Suppressor macrophage treated with lipopolysaccharide for 4 hours (primary cell): Measurements from ENCODE around the gene SPINDOC.
A peak's percentile ranks its signal among the peaks of the same experiment; 100 is the strongest.
"Not testable (repeated sequence)": the region's sequence is repeated elsewhere in the genome, so short reads cannot be mapped to it uniquely, and the experiment has no call there.

Experiments
- DNase-seq: peaks from one replicate; pipeline ENCODE4 v3.0.0-alpha.2; 2020

SPINDOC gene, protein sequence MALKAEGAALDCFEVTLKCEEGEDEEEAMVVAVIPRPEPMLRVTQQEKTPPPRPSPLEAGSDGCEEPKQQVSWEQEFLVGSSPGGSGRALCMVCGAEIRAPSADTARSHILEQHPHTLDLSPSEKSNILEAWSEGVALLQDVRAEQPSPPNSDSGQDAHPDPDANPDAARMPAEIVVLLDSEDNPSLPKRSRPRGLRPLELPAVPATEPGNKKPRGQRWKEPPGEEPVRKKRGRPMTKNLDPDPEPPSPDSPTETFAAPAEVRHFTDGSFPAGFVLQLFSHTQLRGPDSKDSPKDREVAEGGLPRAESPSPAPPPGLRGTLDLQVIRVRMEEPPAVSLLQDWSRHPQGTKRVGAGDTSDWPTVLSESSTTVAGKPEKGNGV

DNA sequence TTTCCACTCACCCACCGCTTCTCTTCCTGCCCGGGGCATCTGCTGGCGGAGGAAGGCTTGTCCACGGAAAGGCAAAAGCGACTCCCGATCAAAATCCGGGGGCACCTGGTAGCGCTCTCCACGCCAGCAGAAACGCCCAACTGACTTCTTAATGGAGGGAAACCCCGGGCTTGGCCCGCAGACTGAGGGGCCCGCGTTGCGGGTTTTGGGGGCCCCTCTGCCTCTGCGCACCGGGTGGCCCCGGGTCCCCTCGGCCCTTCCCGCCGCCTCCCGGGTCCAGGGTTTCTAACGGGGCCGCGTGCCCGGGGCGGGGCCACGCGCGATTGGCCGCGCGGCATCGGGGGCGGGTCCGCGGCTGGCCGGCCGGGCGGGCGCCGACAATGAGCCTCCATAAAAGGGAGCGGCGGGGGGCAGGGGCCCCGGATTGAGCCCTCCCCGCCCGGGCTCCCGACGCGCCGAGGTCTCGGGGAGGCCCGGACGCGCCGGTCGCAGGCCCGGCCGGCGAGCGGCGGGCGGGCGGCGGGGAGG is at the start of gene SPINDOC:
Gene SPINDOC (plus strand): TSS at position 422 of the 528 bp plus-strand sequence. CDS start 231 bp downstream, outside the sequence.
- peak; percentile 83 for DNase-seq

DNA sequence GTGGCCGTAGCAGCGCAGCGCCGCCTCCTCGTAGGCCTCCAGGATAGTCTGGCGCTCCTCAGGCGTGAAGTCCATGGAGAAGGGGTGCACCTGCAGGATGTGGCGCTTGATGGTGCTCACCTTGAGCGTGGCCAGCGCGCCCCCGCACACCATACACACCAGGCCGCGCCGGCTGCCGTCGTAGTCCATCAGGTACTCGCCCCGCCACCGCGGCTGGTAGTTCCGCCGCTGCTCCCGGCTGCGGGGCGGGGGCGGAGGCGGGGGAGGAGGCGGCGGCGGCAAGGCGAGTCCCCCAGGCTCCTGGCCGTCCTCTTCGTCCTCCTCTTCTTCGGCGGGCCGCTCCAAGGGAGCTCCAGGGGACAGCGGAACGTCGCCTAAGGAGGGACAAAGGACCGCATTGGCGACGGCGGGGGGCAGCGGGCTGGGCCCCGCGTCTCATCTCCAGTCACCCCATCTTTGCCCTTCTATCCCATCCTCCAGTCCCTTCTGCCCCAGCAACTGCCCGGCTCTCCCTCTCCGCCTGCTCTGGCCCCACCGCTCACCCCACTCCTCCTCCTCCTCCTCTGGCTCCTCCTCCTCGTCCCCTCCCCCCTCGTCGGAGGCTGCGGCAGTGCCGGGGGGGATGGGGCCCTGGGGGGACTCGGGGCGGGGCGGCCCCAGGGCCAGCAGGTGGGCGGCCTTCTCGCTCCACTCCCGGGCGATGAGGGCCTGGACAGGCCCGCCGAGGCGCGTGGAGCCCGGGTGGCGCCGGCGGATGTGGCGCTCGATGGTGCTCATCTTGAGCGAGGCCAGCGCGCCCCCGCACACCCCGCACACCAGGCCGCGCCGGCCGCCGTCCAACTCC is 49.5 kb upstream of the SPINDOC start:
- no peak for DNase-seq

DNA sequence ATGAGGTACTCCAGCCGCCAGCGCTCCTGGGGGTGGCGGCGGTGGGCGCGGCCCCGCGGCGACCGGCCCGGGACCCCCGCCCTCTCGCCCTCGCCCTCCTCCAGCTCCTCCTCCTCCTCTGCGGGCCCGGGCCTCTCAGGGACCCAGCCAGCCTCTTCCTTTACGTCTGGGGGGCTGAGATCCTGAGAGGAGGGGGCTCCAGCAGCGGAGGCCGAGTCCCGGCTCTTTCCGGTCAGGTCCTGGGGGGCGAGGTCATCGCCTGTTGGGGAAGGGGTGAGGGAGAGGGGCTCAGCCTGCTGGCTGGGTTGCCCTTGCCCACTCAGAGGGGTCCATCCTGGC is 48.9 kb upstream of the SPINDOC start:
- DNase-seq, result no peak

DNA sequence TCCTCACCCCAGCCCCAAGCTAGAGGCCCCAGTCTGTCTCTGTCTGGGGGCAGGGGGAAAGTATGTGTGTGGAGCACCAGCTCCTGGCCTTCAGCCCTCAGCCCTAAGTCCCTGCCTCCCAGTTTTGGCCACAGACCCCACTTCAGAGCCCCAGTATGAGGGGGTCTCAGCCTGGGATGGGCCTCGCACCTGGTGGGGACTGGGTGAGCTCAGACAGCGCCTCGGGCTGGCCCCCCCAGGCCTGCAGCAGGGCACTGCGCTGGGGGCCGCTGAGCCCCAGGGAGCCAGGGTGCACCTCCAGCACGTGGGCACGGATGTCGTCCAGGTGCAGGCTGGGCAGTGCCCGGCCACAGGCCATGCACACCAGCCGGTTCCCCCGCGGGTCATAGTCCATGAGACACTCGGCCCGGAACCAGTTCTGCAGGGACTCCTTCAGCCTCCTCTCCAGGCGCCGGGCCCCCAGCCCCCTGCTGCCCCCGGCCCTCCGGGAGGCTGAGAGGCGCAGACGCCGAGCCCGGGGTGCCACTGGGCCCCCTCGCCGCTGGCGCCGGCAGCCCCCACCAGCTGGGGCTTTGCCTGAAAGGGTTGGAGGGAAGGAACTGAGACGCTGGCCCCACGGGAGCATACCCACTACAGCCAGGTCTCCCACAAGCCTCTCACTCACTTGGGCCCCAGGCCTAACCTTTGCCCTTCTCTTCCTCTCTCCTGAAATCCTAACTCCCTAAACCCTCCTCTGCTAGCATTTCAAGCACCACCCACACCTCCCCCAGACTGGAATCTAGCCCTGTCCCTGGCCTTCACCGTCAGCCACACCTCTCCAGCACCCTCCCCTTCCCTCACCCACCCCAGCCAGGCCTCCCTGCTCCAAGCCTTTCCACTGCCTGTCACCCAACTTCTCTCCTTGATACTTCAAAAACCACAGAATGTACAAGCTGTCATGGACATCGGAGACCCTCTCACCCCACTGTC is 48.3 kb upstream of the SPINDOC start:
- no peak for DNase-seq

DNA sequence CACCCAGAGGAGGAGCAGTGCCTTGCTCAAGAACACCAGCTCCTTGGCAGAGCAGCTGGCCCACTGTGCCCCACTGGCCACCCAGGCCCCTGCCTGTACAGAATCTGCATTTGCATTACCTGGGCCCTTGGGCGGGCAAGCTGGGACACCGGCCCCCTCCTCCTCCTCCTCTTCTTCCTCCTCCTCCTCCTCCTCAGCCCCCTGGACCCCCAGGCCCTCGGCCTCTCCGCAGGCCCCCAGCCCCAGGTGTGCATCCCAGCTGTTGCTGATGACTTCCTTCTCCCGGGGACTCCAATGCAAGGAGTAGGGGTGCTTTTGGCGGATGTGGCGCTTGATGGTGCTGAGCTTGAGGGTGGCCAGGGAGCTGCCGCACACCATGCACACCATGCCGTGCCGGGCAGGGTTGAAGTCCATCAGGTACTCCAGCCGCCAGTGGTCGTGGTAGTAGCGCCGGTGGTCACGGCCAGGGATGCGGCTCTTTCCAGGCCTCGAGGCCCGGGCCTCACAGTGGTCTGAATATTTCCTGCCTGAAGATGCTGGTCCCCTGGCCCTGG is 47.5 kb upstream of the SPINDOC start:
- DNase-seq, result no peak

DNA sequence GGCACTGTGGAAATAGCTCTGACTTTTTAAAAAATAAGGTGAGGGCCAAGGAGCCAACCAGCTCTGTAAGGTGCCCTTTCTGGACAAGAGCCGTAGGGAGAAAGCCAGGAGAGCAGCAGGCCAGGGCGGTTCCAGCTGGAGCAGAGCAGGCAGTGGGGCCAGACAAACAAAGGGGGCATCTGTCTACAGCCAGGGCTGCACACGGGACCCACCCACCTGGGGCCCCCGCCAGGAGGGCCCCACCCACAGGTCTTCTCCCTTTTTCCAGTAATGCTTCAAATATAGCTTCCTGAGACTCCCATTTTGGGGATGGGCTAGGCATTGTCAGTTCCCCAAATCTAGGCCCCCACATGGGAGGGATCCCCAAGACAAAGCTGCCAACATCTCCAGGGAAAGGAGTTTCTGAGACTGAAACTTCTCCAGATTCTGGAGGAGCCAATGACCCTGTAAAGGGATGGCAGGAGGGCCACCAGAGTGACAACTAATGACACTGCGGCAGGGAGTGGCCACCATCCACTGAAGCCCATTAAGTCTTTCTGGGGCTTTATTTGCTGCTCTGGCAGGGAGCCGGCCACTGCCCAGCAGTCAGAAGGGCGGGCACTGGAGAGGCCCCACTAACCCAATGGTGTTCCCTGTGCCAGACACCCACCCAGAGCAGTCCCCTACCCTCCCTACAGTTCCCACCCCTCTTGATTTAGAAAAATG is 46.6 kb upstream of the SPINDOC start:
- DNase-seq, result no peak

DNA sequence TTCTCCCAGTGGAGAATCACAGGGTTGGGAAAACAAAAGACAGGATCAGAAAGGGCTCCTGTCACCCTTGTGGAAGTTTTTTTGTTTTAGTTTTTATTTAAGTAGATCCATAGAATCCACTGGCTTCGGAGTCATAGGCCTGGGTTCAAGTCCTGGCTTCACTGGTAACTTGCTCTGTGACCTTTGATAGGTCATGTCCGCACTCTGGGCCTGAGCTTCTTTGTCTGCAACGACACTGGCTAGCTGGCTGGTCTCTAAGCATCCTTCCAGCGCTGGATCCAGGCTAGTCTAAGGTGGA is 46.0 kb upstream of the SPINDOC start:
- DNase-seq, result no peak

DNA sequence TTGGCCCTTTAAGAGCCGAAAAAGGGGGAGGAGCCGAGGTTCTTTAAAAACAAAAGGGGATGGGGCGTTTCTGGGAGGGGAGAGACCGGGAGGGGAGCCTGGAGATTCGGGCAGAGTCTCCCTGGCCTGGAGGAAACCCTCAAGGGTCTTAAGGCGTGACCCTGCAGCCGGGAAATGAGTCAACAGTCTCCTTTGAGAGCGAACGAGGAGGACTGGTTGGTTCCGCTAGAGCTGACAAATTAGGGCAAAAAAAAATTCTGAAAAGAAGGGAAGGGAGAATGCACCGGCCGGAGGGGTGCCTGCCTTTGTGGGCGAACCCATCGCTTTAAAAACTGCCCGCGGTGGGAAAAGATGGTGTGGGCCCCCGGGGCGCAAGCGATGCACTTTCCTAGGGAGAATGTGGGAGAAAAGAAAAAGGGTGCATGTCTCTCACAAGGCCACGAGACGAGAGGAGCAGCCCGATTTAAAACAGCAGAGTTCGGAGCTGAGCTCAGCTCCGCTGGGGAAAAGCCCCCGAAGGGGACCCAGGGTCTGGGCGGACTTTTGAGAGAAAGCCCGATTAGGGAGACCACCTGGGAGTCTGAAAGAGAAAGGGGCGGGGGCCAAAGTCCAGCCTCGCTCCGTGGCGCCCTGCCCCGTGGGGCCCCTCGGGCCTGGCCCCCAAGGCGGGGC is 45.6 kb upstream of the SPINDOC start:
- peak; percentile 66 for DNase-seq

DNA sequence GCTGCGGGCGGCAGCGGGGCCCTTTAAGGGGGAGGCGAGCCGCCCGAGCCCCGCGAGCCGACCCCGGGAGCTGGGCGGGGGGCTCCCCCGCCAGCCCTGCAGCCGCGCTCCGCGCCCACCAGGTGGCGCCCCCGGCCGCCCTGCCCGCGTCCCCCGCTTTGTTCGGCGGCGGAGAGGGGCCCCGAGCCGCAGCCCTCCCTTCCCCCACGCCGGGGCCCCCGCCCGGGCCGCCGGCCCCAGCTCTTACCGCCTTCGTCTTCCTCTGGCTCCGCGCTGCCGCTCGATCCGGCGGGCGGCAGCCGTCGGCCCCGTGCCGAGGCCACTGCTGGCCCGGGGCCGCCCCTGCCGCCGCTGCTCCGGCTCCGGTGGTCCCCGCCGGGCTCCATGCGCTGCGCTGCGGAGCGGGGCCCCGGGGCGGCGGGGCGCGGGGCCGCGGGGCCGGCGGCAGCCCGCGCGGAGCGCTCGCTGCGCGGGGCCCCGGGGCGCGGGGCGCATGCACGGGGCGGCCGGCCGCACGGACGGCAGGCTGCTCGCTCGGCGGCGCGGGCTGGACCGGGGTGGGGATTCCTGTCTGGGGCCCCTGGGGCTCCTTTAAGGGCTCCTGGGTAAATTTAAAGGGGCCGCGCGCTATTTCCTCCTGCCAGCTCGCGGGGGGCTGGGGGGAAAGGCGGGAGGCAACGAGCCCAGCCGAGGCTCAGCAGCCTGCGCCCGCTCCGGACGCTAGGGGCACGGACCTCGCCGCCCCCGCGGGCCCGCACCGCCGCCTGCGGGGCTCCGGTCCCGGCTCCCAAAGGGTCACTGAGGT is 44.8 kb upstream of the SPINDOC start, which contains the start of gene ZFTA:
Gene ZFTA (minus strand): TSS at position 539 of the 805 bp plus-strand sequence. CDS start 153 bp downstream, at position 386.
- DNase-seq, result peak; percentile 48

DNA sequence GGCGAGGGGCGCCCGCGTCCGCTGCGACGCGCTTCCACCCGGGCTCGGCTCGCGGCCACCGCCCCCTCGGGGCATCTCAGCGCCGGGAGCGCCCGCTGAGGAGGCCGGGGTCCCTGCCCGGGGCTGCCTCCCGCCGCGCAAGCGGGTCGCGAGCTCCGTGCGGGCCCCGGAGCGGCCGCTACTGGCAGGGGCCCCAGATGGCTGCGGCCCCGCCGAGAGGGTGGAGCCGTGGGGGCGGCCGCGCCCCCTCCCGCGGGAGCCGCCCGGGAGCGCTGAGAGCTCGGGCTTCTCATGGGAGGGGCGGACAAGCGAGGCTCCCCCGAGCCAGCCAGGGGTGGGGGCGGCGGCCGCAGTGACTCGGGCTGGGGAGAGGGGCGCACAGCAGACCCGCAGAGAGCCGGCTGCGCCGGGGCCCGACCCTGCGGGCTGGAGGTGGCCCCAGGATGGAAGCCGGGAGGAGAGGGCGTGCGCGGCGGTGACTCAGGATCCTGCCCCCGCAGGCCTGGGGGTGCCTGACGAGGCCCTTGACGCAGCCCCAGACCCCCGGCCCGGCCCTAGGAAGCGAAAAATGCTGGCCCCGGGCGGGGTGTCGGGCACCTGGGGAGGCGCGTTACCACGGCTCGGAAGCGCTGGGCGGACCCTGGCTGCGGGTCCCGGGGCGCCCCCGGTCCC is 44.1 kb upstream of the SPINDOC start:
- no peak for DNase-seq

DNA sequence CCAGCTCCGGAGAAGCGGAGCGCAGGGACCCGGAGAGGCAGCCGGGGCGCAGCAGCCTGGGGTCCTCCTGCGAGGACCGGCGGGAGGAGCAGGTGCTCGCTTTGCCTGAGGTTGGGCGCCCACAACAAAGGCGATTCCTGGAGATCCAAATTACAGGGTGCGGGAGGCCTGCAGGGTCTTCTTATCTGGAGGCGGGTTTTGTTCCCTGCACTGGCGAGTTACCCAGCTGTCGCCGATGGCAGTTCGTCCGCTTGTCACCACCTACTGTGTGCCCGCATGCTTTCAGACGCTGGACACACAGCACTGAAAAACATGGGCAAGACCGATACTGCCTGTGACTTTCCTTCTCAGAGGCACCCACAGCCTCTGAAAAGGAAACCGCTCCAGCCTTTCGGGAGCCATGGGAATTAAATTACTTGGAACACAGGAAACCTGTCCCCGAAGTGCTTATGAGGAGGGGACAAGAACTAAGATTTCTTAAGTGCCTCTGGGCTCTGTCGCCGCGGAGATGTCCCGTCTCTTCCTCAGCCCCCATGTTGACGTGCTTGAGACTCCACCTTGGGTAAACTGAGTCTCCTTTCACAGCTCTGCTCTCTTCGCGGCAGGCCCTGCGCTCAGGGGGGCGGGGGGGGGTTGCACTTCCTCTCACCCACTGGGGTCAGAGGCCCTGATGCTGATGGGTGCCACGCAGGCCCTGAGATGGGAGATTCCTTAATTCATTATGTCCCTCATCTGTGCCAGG is 43.4 kb upstream of the SPINDOC start:
- DNase-seq, result no peak

DNA sequence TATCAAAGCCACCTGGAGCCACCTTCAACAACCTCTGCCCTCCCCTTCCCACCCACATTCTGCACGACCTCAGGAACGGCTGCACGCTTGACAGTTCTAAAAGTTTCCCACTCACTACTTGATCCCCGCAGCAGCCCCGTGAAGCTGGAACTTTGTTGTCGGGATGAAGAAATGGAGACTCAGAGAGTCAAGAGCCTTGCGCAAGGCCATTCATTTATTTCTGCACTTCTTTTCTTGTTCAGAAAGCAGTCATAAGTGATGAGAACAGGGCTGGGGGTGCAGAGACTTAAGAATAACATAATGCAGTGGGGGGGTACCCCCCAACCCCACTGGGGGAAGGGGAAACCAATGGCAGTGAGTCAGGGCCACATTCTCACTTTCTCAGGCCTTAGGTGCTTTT is 42.5 kb upstream of the SPINDOC start:
- no peak for DNase-seq

DNA sequence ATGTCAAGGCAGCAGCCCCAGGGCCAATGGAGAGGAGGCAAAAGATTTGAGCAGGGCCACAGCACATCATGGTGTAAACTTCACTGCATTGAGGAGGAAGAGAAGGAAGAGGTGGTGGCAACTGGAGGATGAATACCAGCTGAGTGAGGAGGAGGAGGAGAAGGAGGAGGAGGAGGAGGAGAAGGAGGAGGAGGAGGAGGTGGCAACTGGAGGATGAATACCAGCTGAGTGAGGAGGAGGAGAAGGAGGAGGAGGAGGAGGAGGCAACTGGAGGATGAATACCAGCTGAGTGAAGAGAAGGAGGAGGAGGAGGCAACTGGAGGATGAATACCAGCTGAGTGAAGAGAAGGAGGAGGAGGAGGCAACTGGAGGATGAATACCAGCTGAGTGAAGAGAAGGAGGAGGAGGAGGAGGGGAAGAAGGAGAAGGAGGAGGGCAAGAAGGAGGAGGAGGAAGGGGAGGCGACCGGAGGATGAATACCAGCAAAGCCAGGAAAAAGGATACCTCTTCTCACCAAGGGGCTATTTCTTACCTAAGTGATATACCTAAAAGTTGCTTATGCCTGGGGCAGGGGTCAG is 41.4 kb upstream of the SPINDOC start:
- not testable (repeated sequence) for DNase-seq

DNA sequence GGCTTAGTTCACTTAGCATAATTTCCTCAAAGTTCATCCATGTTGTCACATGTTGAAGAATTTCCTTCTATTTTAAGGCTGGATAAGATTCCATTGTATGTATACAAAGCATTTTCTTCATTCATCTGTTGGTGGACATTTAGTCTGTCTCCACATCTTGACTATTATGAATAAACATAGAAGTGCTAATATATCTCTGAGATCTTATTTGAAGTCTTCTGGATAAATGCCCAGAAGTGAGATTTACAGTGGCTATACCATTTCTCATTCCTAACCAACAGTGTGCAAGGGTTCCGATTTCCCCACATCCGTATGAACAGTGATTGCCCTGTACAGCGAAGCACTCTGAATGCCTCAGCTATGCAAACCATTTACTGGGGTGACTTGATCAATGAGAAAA is 38.1 kb upstream of the SPINDOC start:
- no peak for DNase-seq

DNA sequence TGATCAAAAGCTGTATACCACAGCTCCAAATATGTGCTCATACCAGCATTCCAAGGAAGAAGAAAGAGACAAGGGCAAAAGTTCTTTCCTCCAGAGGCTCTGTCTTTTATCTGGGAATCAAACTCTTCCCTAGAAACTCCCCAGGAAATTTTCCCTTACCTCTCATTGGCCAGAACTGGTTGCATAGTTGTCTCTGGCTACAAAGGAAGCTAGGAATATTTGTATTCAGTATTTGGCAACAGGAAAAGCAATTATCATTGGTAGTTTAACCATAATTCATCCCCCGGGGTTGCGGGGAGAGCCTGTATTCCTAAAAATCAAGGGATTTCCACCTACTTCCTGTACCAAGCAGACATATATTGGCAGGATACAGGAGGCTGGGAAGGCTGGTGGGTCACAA is 34.2 kb upstream of the SPINDOC start:
- DNase-seq, result no peak

DNA sequence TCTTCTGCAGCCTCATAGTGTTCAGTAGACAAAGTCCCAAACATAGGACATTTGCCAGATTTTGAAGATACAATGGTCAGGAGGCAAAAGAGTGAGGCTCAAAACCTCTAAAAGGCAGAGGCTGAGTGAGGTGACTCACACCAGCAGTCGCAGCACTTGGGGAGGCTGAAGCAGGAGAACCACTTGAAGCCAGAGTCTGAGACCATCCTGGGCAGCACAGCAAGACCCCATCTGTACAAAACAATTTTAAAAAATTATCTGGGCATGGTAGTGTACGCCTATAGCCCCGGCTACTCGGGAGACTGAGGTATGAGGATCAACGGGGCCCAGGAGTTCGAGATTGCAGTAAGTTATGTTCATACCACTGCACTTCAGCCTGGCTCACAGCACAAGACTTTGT is 30.5 kb upstream of the SPINDOC start:
- no peak for DNase-seq

DNA sequence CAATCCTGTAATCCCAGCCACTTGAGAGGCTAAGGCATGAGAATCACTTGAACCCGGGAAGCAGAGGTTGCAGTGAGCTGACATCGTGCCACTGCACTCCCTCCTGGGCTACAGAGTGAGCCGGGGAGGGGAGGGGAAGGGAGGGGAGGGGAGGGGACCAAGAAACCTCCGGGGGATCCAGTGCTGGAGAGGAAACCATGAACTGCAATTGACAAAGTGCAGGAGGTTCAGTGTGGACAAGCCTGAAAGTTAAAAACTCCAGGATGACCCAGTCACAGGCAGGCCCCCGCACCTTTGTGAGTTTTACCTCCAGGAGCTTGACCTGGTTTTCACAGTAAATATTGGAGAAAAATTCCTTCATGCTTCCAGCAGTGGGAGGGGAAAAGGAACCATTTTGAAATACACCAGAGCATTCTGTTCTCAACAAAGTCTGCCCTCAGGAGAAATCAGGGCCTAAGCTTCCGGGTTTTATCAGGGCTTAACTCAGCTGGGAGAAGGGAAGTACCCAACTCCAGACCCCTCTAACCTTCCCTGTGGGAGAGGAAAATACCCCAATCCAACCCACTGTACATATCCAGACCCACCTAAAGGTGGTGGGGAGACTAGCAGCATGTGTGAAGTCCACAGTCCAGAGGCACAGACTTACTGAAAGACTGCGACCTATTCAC is 29.2 kb upstream of the SPINDOC start:
- DNase-seq, result no peak

DNA sequence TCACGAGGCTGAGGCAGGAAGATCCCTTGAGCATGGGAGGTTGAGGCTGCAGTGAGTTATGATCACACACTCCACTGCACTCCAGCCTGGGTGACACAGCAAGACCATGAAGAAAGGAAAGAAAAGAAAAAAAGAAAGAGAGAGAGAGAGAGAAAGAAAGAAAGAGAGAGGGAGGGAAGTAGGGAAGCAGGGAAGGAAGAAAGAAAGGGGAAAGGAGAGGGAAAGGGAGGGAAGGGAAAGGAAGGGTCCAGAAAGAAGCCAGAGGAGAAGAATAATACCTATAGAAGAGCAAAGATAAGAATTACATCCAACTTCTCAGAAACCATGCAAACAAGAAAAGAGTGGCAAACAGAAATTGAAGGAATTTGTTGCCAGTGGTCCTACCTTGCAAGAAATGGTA is 27.4 kb upstream of the SPINDOC start:
- DNase-seq, result no peak
